ACC112 (cell line): ENCODE measurements around the gene CPA1.

Experiments
- H2AFZ ChIP-seq: fragments of 200-600 bp; sonication (generic); one replicate; pipeline ENCODE4 v1.6.0; 2017; ENCODE audit warnings: antibody characterized with exemption, low read length; ENCODE audit not compliant: unreplicated experiment
- H3K27ac ChIP-seq: fragments of 200-600 bp; sonication (generic); 2 replicates; pipeline ENCODE4 v1.5.1; 2014; ENCODE audit warnings: low read depth, mild to moderate bottlenecking, antibody characterized with exemption, low read length, moderate library complexity
- H3K27me3 ChIP-seq: fragments of 200-600 bp; sonication (generic); 2 replicates; pipeline ENCODE4 v1.6.1; 2014; ENCODE audit warnings: mild to moderate bottlenecking, antibody characterized with exemption, low read length, moderate library complexity, mixed read lengths; ENCODE audit not compliant: insufficient read depth
- H3K36me3 ChIP-seq: fragments of 200-600 bp; sonication (generic); 2 replicates; pipeline ENCODE4 v1.6.1; 2016; ENCODE audit warnings: mild to moderate bottlenecking, antibody characterized with exemption, low read length, moderate library complexity, mixed read lengths; ENCODE audit not compliant: insufficient read depth
- H3K4me1 ChIP-seq: fragments of 200-600 bp; sonication (generic); one replicate; pipeline ENCODE4 v1.6.1; 2016; ENCODE audit warnings: low read length, mixed read lengths; ENCODE audit not compliant: insufficient read depth, unreplicated experiment, control insufficient read depth
- H3K4me3 ChIP-seq: fragments of 200-600 bp; sonication (generic); 2 replicates; pipeline ENCODE4 v1.5.1; 2014; ENCODE audit warnings: mild to moderate bottlenecking, low read depth, low read length
- H3K79me2 ChIP-seq: fragments of 200-600 bp; sonication (generic); one replicate; pipeline ENCODE4 v1.6.0; 2016; ENCODE audit warnings: low read length; ENCODE audit not compliant: control insufficient read depth, unreplicated experiment, insufficient read depth

Gene CPA1

GRCh38 chr7:130413201-130413600 lies 32.9 kb downstream of the CPA1 start:
- H3K36me3 ChIP-seq = no peaks in the 10 kb centered on the region
- H3K27me3 ChIP-seq = no peaks in the 10 kb centered on the region
- H3K4me3 ChIP-seq = no peak overlapping the region
- no peak overlapping the region for H2AFZ ChIP-seq
- no peak overlapping the region for H3K27ac ChIP-seq
- peaks cover 8% of the 10 kb centered on the region for H3K4me1 ChIP-seq
- no peaks in the 10 kb centered on the region for H3K79me2 ChIP-seq

DNA sequence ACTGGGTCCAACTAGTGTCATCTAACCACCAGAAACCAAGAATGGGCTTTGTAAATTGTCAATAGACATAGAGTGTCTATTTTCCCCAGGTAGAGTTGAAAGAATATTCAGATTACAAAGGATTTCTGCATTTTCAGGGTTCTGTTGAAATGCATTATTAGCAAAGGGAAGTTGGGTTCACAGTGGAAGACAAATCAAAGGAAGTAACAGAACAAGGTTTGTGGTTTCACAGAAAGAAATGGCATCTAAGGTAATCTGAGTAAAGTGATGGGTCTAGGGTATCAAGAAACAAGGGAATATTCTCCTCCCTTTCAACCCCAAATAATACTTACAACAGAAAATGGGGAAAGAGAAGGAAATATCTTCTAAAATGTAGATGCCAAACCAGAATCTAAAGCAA lies 34.7 kb downstream of the CPA1 start:
- Histone ChIP-seq H3K79me2 (no peaks in the 10 kb centered on the region), H3K36me3 (no peaks in the 10 kb centered on the region), H3K27me3 (no peaks in the 10 kb centered on the region), H3K27ac (no peak overlapping the region), H3K4me1 (no peaks in the 10 kb centered on the region), H2AFZ (no peak overlapping the region), H3K4me3 (no peak overlapping the region)

- H3K27me3 ChIP-seq = no peaks in the 10 kb centered on the region
- H3K27ac ChIP-seq = no peak overlapping the region
- H2AFZ ChIP-seq = no peak overlapping the region
- H3K4me3 ChIP-seq = no peak overlapping the region
- no peaks in the 10 kb centered on the region for H3K79me2 ChIP-seq
- H3K36me3 ChIP-seq = no peaks in the 10 kb centered on the region
- peaks cover 16% of the 10 kb centered on the region for H3K4me1 ChIP-seq
Observed at GRCh38 chr7:130417213-130417612, 36.9 kb downstream of the CPA1 start.

- Histone ChIP-seq H3K27me3 (no peaks in the 10 kb centered on the region), H2AFZ (no peak overlapping the region), H3K79me2 (no peaks in the 10 kb centered on the region), H3K36me3 (no peaks in the 10 kb centered on the region), H3K27ac (no peak overlapping the region), H3K4me3 (no peak overlapping the region), H3K4me1 (peaks cover 18% of the 10 kb centered on the region)
Observed at GRCh38 chr7:130418306-130418705, 38.0 kb downstream of the CPA1 start.

DNA sequence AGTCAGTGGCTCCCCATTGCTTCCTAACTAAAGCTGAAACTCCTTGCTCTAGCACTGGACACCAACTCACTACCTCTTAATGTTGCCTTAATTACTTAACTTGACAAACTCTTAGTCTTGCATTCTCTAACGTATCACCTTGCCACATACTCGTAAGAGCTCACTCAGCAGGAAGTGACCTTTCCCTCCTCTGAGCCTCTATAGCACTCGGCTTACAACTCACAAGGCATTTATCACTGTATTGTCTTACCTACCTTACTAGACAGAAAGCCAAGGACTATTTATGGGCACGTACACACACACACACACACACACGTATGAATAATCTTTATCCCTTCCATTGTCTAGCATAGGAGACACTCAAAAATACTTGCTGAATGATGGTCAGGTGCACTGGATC lies 39.4 kb downstream of the CPA1 start:
- H2AFZ ChIP-seq = no peak overlapping the region
- no peak overlapping the region for H3K27ac ChIP-seq
- no peaks in the 10 kb centered on the region for H3K27me3 ChIP-seq
- no peak overlapping the region for H3K4me3 ChIP-seq
- peaks cover 18% of the 10 kb centered on the region for H3K4me1 ChIP-seq
- H3K79me2 ChIP-seq = no peaks in the 10 kb centered on the region
- H3K36me3 ChIP-seq = no peaks in the 10 kb centered on the region

- Histone ChIP-seq H3K27ac (peak overlapping the region; percentile 39), H3K4me3 (peak overlapping the region; percentile 20; the same call in 1 of the 2 replicates), H3K36me3 (no peaks in the 10 kb centered on the region), H3K4me1 (peaks cover 18% of the 10 kb centered on the region), H3K27me3 (no peaks in the 10 kb centered on the region), H2AFZ (peak overlapping the region; percentile 31), H3K79me2 (no peaks in the 10 kb centered on the region)
Observed at GRCh38 chr7:130420943-130421578, 40.8 kb downstream of the CPA1 start.

DNA sequence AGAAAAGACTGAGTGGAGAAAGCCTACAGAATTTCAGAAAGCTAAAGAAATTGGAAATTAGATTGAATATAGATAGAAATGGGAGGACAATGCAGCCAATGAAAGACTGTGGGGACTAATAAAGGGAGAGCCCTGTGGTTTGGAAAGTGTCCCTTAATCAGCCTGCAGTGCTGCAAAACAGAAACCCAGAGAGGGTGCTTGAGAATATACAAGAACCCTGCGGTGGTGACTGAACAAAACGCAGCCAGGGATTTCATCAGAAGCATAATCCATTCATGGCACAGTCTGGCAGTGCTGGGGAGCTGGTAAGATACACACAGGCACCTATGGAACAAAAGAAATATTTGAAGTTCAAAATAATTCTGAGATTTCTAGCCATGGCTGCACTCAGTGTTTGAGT lies 41.4 kb downstream of the CPA1 start:
- no peaks in the 10 kb centered on the region for H3K79me2 ChIP-seq
- H3K27me3 ChIP-seq = no peaks in the 10 kb centered on the region
- no peak overlapping the region for H3K4me3 ChIP-seq
- peak overlapping the region; percentile 39; the same call in 1 of the 2 replicates for H3K27ac ChIP-seq
- H2AFZ ChIP-seq = peak overlapping the region; percentile 31
- H3K36me3 ChIP-seq = no peaks in the 10 kb centered on the region
- H3K4me1 ChIP-seq = peaks cover 18% of the 10 kb centered on the region

DNA sequence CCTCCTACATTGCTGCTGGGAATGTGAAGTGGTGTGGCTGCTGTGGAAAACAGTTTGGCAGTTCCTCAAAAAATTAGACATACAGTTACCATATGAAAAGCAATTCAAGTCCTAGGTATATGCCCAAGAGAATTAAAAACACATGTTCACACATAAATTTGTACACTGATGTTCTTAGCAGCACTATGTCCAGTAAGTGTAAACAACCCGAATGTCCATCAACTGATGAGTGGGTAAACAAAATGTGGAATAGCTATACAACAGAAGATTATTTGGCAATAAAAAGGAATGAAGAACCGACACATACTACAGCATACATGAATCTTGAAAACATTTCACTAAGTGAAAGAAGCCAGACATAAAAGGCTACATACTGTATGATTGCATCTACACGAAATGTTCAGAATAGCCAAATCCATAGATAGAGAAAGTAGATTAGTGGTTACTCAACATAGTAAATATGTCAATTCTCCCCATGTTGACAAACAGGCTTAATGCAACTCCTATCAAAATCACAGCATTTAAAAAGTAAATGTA lies 43.3 kb downstream of the CPA1 start:
- no peaks in the 10 kb centered on the region for H3K36me3 ChIP-seq
- H3K4me3 ChIP-seq = no peak overlapping the region
- H2AFZ ChIP-seq = no peak overlapping the region
- no peak overlapping the region for H3K27ac ChIP-seq
- no peaks in the 10 kb centered on the region for H3K79me2 ChIP-seq
- no peaks in the 10 kb centered on the region for H3K27me3 ChIP-seq
- H3K4me1 ChIP-seq = peaks cover 18% of the 10 kb centered on the region

DNA sequence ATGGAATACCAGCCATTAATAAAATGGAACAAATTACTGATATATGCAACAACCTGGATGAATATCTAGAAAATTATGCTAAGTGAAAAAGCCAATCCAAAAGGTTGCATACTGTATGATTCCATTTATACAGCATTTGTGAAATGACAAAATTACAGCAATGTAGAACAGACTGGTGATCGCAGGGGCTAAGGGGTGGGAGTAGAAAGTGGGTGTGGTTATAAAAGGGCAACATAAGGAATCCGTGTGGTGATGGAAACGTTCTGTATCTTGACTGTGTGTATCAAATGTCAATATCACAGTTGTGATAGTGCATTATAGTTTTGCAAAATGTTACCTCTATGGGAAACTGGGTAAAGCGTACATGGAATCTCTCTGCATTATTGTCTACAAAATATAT lies 45.5 kb downstream of the CPA1 start:
- Histone ChIP-seq H3K4me1 (peaks cover 29% of the 10 kb centered on the region), H3K4me3 (no peak overlapping the region), H3K27me3 (no peaks in the 10 kb centered on the region), H3K79me2 (peaks cover 3% of the 10 kb centered on the region), H3K27ac (no peak overlapping the region), H2AFZ (no peak overlapping the region), H3K36me3 (no peaks in the 10 kb centered on the region)

DNA sequence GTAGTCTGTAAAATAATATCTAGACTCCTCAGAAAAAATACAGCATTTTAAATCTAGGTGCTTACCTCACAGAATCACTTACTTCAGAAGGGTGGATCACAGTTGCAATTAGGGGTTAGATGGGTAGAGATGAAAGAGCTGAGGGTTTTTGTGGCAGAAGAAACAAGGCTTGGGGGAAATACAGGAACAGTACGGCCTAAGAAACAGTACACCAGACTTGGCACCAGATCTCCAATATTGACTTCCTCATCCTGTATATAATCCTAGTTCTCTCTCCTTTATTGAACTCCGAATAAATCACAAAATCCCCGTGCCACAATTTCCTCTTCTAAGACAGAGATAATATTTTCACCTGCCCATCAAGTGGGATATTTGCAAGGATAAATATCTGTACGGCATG lies 46.3 kb downstream of the CPA1 start:
- Histone ChIP-seq H3K79me2 (peaks cover 3% of the 10 kb centered on the region), H3K4me3 (no peak overlapping the region), H3K27ac (no peak overlapping the region), H3K27me3 (no peaks in the 10 kb centered on the region), H3K4me1 (peaks cover 29% of the 10 kb centered on the region), H2AFZ (no peak overlapping the region), H3K36me3 (no peaks in the 10 kb centered on the region)

DNA sequence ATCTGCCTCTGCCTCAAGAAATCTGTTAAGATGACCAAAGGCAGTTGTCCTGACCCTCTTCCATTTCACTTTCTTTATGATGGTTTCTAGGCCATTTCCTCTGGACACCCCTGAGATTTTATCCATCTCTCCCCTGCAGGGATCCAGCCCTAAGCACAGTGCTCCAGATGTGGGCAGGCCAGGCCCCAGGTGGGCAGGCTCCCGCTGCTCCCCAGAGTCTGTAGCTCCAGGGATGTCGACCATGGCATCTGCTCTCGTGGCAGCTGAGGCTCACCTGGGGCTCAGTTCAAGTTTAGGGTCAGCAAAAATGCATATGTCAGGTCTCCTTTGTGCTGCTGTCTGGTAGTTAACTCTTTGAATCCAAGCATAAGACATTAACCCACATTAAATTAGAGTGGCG lies 48.7 kb downstream of the CPA1 start:
- Histone ChIP-seq H3K79me2 (peaks cover 8% of the 10 kb centered on the region), H2AFZ (peak overlapping the region; percentile 76)

More for the DNA sequence above, 48.7 kb downstream of the CPA1 start:
- H3K36me3 ChIP-seq = no peaks in the 10 kb centered on the region
- H3K4me3 ChIP-seq = no peak overlapping the region
- no peaks in the 10 kb centered on the region for H3K27me3 ChIP-seq
- H3K27ac ChIP-seq = no peak overlapping the region
- H3K4me1 ChIP-seq = peaks cover 42% of the 10 kb centered on the region
